Uterus (tissue), 2 donors: ENCODE results near the gene PTCD3.

Experiments used
- CTCF ChIP-seq, 4 experiments: fragments of 200-600 bp in 2 of 4; fragments of 450-650 bp in 2 of 4; sonication (generic) in 2 of 4; IDR thresholded peaks; one replicate each; pipeline ENCODE4 v1.5.1; 2016 to 2019; ENCODE audit warnings: antibody characterized with exemption in 4 of 4, mild to moderate bottlenecking in 2 of 4, moderate library complexity in 1 of 4
- POLR2A ChIP-seq, 2 donors: fragments of 450-650 bp; IDR thresholded peaks; one replicate each; pipeline ENCODE4 v1.6.1; 2016; ENCODE audit warnings: antibody characterized with exemption in 2 of 2, mild to moderate bottlenecking in 1 of 2, moderate library complexity in 1 of 2

DNA sequence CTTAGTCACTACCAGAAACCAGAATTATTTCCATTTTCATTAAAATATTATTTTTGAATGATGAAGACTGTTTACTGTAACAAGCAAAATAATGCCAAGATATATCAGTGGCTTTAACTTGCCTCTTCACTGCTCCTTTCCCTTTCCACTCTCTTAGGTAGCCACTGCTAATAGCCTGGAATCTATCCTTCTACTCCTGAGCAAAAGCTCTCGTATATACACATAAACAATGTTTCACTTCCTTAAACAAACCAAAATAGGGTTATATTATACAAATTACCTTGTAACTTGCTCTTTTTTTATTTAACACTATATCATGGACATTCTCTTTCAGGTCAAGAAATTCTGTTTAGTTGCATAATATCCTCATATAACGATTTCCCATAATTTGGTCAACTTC, 68.4 kb downstream of the PTCD3 start:
- TF ChIP-seq CTCF (IDR thresholded peaks at IDR 0.05): no peak
- TF ChIP-seq POLR2A (IDR thresholded peaks at IDR 0.05): no peak
